ENCODE data around the gene CST1.
"Not testable (repeated sequence)": the region's sequence is repeated elsewhere in the genome, so short reads cannot be mapped to it uniquely, and the experiment has no call there.

Gene CST1, protein sequence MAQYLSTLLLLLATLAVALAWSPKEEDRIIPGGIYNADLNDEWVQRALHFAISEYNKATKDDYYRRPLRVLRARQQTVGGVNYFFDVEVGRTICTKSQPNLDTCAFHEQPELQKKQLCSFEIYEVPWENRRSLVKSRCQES

DNA sequence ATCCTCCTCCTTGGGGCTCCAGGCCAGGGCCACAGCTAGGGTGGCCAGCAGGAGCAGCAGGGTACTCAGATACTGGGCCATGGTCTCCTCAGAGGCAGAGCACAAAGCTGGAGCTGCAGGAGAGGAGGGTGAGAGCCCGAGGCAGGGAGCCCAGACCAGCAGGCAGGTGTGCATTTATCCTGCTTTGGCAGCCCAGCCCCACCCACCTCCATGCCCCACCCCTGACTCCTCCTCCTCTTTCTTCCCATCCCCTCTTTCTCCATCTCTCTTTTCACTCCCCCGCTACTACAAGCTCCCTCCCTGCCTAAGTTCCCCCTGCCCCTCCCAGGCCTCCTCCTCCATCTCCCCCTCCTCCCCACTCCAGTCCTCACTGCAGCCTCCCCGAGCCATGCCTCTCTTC is at the start of gene CST1:
Gene CST1 (minus strand): TSS at position 150 of the 400 bp plus-strand sequence. CDS start 69 bp downstream, at position 81.
- not testable (repeated sequence) for DNase-seq (ENCODE audit: low read depth in 2 of 3, low spot score in 2 of 3)

DNA sequence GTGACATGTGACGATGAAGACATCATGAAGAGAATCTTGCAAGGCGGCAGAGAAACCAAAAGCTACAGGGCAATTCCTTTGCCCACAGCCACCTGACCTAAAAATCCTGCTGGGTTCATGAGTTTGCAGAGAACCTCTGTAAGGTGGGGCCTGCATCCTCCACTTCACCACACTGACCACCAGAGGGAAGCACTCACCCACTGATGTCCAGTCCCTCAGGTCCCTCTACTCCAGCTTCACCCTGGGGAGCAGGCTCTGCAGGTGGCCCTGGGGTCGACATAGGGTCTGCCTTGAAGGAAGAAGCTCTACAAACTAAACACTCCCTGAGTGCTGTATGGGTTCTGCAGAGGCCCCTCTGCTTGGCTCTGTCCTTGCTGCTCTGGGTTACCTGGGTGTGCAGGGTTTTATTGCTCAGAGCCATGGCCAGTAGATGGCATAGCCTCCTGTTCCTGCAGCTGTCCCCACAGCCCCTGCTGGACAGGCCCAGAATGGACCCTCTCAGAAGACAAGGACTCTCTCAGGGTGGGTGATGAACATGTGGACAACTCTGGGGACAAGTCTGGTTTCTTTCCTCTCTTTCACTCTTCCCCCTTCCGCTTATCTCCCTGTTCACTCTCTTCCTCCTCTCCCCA is 48.6 kb upstream of the CST1 start:
- peak in 1 of 3 experiments; percentile 9 for DNase-seq (ENCODE audit: low read depth in 2 of 3, low spot score in 2 of 3)

DNA sequence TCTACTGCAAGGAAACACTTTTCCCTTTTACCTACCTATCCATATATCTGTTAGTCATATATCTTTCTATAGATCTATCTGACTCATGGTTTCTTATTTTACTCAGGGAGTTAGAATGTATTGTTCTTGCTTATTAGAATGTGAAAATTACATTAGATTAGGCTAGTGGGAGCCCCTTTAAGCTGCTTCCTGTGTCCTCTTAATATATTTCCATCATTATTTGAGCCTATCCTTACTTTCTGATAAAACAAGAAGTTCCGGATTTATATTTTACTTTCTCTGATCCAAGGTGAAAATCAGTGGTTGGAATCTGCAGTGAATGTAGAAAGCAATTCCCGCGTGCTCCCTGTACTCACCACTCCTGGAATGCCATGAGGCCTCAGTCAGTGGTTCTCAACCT is 44.8 kb upstream of the CST1 start:
- DNase-seq (ENCODE audit: low read depth in 2 of 3, low spot score in 2 of 3): no peak

DNA sequence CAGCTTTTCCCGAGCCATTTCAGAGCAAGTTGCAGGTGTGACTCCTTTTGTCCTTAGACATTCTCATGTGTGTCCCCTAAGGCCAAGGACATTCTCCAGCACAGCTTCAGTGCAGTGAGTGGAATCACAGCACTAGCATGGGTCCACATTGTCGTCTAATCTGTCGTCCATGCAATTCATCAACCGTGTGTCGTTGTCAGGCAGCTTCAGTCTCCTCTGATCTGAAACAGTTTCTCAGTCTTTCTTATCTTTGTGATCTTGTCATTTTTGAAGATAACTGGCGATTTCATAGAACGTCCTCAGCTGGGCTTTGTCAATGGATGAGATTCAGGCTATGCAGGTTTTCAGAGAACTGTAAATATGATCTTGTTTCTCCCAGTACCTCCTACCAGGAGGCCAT is 44.1 kb upstream of the CST1 start:
- no peak for DNase-seq (ENCODE audit: low read depth in 2 of 3, low spot score in 2 of 3)

DNA sequence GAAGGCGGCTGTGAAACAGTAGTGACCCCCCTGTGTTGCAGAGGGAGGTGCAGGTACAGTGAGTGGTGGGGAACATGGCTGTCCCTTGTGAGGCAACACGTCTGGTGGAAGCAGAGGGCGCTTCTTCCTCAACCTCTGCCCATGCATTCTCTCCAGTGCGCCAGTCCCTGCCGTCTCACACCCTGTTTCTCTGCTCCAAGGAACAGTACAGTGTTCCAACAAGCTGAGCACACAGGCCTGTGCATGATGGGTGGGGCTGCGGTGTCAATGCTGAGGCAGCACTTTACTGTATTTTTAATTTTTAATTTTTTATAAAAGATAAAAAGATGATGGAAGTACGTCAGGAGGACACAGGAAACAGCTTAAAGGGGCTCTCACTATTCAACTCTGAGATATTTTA is 43.3 kb upstream of the CST1 start:
- no peak for DNase-seq (ENCODE audit: low read depth in 2 of 3, low spot score in 2 of 3)

DNA sequence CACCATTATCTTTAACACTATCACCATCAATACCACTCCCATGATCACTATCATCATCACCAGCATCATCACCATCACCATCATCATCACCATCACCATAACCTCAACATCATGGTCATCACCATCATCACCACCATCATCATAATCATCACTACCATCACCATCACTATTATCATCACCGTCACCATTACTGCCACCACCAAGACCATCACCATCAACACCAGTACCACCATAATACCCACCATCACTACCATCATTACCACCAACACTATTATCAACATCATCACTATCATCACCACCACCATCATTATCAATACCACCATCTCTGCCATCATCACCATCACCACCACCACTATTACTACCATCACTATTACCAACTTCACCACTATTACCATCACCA is 32.7 kb upstream of the CST1 start:
- DNase-seq (ENCODE audit: low read depth in 2 of 3, low spot score in 2 of 3): no peak

DNA sequence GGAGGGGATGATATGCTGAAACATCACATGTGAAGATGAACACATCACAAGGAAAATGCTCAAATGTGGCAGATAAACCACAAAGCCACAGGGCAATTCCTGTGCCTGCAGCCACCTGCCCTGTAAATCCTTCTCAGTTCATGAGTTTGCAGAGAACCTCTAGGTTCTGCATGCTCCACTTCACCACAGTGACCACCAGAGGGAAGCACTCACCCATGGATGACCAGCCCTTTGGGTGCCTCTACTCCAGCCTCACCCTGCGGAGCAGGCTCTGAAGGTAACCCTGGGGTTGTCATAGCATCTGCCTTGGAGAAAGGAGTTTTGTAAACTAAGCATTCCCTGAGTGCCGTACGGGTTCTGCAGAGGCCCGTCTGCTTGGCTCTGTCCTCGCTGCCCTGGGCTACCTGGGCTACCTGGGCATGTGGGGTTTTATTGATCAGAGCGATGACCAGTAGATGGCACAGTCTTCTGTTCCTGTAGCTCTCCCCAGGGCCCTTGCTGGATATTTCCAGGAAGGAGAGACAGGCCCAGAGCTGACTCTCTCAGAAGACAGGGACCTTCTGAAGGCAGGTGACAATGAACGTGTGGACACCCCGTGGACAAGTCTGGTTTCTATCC is 31.7 kb upstream of the CST1 start:
- DNase-seq (ENCODE audit: low read depth in 2 of 3, low spot score in 2 of 3): no peak

DNA sequence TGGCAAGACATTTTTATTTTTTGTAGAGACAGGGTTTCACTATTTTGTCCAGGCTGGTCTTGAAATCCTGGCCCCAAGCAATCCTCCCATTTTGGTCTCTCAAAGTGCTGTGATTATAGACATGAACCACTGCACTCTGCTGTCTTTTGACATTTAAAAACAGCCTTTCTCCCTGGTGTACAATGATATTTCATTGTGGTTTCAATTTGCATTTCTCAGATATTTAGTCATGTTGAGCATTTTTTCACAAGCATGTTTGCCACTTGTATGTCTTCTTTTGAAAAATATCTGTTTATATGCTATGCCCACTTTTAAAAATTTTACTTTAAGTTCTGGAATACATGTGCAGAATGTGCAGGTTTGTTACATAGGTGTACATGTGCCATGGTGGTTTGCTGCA is 27.9 kb upstream of the CST1 start:
- not testable (repeated sequence) for DNase-seq (ENCODE audit: low read depth in 2 of 3, low spot score in 2 of 3)

DNA sequence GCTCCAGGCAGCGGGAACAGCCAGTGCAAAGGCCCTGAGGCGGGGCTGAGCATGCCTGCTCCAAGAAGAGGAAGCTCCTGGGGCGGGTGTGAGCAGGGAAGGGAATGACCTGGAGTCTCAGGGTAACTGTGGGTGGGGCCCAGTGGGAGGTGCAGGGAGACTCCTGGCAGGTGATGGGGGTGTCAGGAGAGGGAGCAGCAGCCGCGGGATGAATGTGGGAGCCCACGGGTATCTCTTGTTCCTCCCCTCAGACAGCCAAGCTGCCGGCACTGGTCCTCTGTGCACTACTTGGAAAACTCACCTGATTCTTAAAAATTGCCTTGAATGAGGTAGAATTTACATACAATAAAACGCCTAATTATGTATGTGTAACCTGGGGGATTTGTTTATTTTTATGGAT is 26.6 kb upstream of the CST1 start:
- DNase-seq (ENCODE audit: low read depth in 2 of 3, low spot score in 2 of 3): not testable (repeated sequence)

DNA sequence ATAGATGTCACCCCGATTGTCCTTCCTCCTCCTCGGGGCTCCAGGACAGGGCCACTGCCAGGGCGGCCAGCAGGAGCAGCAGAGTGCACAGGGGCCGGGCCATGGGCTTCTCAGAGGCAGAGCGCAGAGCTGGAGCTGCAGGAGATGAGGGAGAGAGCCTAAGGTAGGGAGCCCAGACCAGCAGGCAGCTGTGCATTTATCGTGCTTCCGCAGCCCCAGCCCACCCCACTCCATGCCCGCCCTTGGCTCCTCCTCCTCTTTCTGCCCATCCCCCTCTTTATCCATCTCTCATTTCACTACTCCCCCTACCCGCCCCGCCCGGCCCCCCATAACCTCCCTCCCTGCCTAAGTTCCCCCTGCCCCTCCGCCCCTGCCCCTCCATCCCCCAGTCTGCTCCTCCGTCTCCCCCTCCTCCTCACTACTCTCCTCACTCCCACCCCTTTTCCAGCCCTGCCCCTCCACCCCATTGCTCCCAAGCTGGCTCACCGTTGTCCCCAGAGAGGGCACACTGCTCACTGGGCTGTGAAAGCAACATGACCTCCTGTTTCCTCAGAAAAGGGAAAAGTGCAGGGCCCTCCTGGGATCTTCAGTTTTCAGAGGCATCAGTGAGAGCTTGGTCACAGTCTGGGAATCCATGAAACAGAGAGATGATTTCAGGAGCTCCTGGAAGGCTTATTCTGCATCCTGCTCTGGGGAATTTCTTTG is 25.5 kb upstream of the CST1 start:
- no peak for DNase-seq (ENCODE audit: low read depth in 2 of 3, low spot score in 2 of 3)

DNA sequence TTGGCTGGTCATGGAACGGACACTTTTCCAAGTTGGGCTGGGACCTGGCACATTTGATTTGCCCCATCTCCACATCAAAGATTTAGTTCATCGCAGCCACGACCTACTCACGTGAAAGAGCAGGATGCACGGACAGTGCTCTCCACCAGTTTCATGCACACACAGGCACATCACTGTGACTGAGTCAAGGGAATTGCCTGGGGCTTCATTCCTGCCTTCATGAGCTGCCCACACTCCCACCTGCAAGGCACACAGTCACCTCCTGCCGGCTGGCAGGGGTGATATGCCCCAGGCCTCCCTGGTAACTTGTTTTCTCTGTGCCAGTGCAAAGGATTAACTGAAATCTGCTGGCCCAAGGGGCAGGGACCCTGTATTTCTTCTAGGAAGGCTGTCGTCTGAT is 23.3 kb upstream of the CST1 start:
- no peak for DNase-seq (ENCODE audit: low read depth in 2 of 3, low spot score in 2 of 3)

DNA sequence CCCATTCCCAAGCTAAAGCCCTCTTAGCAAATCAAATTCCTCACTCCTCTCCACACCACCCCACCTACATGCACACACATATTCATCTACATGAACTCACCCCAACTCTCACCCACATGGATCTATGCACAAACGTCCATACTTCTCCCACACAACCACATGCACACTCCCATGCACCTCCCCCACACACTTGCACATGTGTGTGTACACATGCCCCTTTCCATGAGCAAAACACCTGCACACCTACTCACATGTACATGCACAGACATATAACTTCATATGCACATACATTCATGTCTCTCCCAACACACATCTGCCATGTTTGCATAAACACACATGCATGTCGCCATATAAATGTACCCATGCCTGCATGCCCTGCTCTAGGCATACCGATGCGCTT is 22.8 kb upstream of the CST1 start:
- no peak for DNase-seq (ENCODE audit: low read depth in 2 of 3, low spot score in 2 of 3)

DNA sequence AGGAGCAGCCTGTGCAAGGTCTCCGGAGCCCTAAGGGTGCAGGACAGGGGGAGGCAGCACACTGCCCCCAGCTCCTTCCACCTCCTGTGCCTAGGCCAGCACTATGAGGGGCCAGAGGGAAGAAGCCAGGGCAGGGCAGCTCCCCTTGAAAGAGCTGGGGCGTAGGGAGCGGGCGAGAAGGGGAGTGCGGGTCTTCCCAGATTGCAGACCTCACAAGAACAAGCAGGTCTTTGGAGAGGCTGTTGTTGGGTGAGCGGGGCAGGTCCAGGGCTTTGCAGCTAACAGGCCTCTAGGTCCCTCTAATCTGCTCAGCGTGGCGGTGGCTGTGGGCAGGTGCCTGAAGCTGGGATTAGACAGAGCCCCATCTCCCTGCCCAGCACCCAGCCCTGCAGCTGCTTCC is 22.4 kb upstream of the CST1 start:
- no peak for DNase-seq (ENCODE audit: low read depth in 2 of 3, low spot score in 2 of 3)

DNA sequence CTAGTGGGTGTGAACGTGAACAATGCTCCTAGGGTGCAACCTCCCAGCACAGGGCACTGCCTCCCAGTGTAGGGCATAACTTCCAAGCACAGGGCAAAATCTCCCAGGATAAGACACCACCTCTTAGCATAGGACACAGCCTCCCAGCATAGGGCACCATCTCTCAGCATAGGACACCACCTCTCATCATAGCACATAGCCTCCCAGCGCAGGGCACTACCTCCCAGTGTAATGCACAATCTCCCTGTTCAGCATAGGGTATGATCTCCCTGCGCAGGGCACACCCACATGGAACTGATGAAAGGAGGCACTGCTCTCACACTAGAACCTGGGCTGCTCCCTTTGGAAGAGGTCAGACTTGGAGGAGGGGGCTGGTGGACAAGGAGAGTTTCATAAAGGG is 21.3 kb upstream of the CST1 start:
- no peak for DNase-seq (ENCODE audit: low read depth in 2 of 3, low spot score in 2 of 3)

DNA sequence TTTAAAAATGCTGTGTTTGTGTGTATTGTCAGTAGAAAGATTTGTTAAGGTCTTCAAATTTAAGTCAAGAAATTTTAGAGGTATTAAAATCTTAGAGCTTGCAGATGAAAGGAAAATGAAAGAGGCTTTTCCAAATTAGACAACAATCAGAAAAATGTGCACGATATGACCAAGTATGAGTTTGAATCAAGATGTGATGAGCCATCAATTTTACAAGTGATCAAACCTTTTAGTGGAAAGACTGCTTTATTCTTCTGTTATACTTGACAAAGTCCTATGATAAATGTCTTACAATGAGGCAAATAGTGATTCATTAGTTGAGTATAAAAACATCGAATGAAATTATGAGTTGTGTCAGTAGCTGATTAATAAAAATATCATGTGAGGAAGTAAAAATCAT is 19.6 kb upstream of the CST1 start:
- DNase-seq (ENCODE audit: low read depth in 2 of 3, low spot score in 2 of 3): no peak

DNA sequence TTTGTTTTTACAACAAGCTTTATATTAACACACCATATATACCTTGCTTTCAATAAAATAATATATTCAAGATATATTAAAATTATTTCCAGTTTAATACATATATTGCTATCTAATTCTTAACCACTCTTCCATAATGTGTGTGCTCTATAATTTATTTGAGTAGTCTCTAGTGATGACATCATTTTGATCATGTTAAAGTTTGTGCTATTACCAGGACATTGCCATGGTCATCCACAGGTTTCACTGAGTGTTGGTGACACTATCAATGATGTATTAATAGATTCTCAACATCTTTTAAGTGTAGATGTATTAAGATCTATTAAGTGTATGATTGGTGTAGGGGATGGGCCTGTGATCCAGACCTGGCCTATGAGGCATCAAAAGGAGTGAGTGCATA is 17.8 kb upstream of the CST1 start:
- not testable (repeated sequence) for DNase-seq (ENCODE audit: low read depth in 2 of 3, low spot score in 2 of 3)

DNA sequence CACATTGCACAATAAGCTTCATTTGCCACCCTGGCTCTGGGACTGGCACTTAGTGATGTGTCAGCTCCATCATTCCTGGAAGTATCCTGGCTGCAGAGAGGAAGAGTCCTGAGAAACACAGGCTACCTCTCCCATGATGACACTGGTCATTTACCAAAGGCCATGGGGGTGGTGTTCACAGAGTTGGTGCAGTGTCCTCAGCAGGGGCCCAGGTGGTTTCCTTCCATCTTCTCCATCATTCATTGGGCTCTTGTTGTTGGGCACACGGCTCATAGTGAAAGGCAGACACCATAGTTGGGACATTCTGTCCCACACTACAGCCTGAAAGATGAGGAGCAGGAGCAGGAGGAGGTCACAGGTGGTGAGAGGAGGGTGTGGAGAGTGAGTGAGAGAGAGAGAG is 15.8 kb upstream of the CST1 start:
- no peak for DNase-seq (ENCODE audit: low read depth in 2 of 3, low spot score in 2 of 3)

DNA sequence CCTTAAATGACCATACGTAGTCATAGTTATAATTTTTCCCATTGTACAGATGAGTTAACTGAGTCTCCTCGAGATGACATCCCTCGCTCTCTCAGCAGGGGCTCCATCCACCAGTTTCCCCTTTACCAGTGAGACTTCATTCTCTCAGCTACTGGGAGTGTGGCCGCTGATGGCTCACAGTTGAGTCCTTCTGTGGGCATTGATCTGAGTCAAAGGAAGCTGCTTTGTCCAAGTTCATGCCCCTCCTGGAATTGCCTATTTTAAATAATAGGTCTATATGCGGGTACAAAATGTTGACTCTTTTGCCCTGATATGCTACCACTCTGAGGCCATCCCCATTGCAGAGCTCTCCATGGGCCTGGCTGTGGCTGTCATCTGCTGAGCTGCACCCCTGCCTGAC is 14.8 kb upstream of the CST1 start:
- no peak for DNase-seq (ENCODE audit: low read depth in 2 of 3, low spot score in 2 of 3)

DNA sequence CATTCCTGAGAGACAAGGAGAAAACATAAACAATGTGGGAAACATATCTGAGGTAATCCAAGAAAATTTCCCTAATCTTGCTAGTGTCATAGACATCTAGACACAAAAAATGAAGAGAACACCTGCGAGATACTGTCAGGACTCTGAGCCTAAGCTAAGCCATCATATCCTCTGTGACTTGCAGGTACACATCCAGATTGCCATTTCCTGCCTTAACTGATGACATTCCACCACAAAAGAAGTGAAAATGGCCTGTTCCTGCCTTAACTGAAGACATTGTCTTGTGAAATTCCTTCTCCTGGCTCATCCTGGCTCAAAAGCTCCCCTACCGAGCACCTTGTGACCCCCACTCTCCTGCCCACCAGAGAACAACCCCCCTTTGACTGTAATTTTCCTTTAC is 13.9 kb upstream of the CST1 start:
- DNase-seq (ENCODE audit: low read depth in 2 of 3, low spot score in 2 of 3): not testable (repeated sequence)

DNA sequence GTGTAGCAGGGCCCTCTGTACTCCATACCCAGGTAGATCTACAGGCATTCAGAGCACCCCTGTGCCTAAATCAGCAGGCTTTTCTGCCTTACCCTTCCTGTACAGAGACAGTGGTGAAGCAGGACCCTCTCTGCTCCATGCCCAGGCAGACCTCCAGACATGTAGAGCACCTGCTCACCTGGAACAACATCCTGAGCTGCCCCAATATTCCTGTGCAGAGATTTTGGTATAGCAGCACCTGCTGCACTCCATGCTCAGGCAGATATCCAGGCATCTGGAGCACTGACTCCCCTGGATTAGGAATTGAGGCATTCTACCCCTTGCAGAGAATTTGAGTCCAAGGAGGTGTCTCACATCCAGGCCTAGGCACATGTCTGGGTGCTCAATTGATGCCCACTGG is 12.6 kb upstream of the CST1 start:
- no peak for DNase-seq (ENCODE audit: low read depth in 2 of 3, low spot score in 2 of 3)

DNA sequence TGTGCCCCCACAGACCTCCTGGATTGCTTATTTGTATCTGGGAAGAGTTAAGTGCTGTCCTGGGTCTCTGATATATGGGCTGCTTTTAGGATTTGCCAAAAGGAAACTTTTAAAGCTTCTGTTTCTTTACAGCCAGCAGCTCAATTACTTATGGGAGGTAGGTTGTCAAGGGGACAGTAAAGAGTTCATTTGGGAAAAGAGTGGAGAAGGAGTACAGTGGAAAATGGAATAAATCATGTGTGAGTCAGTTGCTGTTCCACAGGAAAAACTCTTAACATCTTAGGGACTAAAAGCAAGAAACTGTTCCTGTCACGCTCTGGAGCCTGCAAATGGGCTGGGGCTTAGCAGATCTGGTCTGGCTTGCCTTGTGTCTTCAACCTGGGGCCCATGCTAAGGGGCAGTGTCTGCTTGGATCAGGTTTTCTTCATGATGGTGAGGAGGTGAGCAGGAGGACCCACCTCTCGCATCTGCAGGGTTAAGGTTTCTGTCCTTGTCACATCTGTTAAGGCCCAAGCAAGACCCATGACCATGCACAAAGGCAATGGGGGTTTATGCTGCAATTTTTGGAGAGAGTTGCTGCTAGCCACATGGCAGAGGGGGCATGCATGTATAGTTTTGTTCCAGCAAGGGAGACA is 8.7 kb upstream of the CST1 start:
- DNase-seq (ENCODE audit: low read depth in 2 of 3, low spot score in 2 of 3): no peak

DNA sequence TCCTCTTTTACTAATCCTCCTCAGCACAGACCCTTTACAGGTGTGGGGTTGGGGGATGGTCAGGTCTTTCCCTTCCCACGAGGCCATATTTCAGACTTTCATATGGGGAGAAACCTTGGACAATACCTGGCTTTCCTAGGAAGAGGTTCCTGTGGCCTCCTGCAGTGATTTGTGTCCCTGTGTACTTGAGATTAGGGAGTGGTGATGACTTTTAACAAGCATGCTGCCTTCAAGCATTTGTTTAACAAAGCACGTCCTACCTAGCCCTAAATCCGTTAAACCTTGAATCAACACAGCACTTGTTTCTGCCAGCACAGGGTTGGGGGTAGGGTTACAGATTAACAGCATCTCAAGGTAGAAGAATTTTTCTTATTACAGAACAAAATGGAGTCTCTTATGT is 6.1 kb upstream of the CST1 start:
- DNase-seq (ENCODE audit: low read depth in 2 of 3, low spot score in 2 of 3): not testable (repeated sequence)
